IMR-90 (cell line): ENCODE results near the gene CNDP1.

Source experiments
- CEBPB ChIP-seq: IDR thresholded peaks from 2 replicates; pipeline ENCODE4 v1.6.1; 2012; ENCODE audit warnings: low read depth, low read length, improper control_type of control experiment
- NFE2L2 ChIP-seq: fragments of 150-350 bp; IDR thresholded peaks from 2 replicates; pipeline ENCODE4 v1.6.1; 2016; ENCODE audit warnings: low read depth, mild to moderate bottlenecking, low read length
- POLR2A ChIP-seq: IDR thresholded peaks from 2 replicates; pipeline ENCODE4 v1.6.1; 2012; ENCODE audit warnings: mild to moderate bottlenecking, low read depth, low read length
- RAD21 ChIP-seq: IDR thresholded peaks from 2 replicates; pipeline ENCODE4 v1.6.1; 2012; ENCODE audit warnings: low read length, improper control_type of control experiment
- RCOR1 ChIP-seq: IDR thresholded peaks from 2 replicates; pipeline ENCODE4 v1.6.1; 2012; ENCODE audit warnings: mild to moderate bottlenecking, low read length, improper control_type of control experiment; ENCODE audit not compliant: insufficient replicate concordance
- RFX5 ChIP-seq: IDR thresholded peaks from 2 replicates; pipeline ENCODE4 v1.8.0; 2012; ENCODE audit warnings: low read depth, mild to moderate bottlenecking, low read length, moderate library complexity
- TF ChIP-seq, protein P1 (sequence below): conservative IDR thresholded peaks from 2 replicates; pipeline ENCODE4 v1.5.1; 2012; ENCODE audit warnings: mild to moderate bottlenecking, low read depth, low read length, improper control_type of control experiment
- TF ChIP-seq, protein P2 (sequence below): fragments of 150-350 bp; IDR thresholded peaks from 2 replicates; pipeline ENCODE4 v1.6.1; 2016; ENCODE audit warnings: low read depth, mild to moderate bottlenecking, low read length, moderate library complexity, borderline replicate concordance

DNA sequence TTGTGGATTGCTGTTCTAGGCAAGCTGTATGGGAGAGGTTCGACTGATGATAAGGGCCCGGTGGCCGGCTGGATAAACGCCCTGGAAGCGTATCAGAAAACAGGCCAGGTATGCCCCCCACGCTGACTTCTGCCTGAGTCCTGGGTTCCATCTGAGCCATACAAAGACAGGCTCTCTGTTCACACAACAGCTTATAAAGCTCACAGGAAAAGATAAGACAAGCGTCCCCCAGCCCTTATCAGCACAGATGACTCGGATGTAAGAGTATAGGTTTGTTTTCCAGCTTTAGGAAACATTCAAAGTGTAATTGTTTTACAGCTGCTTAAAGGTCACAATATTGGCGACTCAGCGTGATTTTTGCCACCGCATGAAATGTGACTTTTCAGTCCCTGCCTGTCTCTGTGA is 25.5 kb upstream of the CNDP1 start:
- TF ChIP-seq, protein P1, sequence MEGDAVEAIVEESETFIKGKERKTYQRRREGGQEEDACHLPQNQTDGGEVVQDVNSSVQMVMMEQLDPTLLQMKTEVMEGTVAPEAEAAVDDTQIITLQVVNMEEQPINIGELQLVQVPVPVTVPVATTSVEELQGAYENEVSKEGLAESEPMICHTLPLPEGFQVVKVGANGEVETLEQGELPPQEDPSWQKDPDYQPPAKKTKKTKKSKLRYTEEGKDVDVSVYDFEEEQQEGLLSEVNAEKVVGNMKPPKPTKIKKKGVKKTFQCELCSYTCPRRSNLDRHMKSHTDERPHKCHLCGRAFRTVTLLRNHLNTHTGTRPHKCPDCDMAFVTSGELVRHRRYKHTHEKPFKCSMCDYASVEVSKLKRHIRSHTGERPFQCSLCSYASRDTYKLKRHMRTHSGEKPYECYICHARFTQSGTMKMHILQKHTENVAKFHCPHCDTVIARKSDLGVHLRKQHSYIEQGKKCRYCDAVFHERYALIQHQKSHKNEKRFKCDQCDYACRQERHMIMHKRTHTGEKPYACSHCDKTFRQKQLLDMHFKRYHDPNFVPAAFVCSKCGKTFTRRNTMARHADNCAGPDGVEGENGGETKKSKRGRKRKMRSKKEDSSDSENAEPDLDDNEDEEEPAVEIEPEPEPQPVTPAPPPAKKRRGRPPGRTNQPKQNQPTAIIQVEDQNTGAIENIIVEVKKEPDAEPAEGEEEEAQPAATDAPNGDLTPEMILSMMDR = no peak
- TF ChIP-seq RAD21 = no peak
- TF ChIP-seq RFX5 = no peak
- no peak for TF ChIP-seq NFE2L2
- no peak for TF ChIP-seq POLR2A
- no peak for TF ChIP-seq CEBPB
- no peak for TF ChIP-seq RCOR1
- TF ChIP-seq, protein P2, sequence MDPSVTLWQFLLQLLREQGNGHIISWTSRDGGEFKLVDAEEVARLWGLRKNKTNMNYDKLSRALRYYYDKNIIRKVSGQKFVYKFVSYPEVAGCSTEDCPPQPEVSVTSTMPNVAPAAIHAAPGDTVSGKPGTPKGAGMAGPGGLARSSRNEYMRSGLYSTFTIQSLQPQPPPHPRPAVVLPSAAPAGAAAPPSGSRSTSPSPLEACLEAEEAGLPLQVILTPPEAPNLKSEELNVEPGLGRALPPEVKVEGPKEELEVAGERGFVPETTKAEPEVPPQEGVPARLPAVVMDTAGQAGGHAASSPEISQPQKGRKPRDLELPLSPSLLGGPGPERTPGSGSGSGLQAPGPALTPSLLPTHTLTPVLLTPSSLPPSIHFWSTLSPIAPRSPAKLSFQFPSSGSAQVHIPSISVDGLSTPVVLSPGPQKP = no peak
